ENCODE results near the gene AMMECR1L.

DNA sequence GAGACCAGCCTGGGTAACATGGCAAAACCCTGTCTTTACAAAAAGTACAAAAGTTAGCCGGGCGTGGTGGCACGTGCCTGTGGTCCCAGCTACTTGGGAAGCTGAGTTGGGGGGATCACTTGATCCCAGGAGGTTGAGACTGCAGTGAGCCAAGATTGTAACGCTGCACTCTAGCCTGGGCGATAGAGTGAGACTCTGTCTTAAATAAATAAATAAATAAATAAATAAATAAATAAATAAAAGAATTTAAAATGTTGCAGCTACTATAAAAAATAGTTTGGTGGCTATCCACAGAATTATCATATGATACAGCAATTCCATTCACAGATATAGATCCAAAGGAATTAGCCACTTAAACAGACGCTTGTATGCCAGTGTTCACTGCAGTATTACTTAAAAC lies 49.6 kb upstream of the AMMECR1L start:
- TF ChIP-seq, protein P1, sequence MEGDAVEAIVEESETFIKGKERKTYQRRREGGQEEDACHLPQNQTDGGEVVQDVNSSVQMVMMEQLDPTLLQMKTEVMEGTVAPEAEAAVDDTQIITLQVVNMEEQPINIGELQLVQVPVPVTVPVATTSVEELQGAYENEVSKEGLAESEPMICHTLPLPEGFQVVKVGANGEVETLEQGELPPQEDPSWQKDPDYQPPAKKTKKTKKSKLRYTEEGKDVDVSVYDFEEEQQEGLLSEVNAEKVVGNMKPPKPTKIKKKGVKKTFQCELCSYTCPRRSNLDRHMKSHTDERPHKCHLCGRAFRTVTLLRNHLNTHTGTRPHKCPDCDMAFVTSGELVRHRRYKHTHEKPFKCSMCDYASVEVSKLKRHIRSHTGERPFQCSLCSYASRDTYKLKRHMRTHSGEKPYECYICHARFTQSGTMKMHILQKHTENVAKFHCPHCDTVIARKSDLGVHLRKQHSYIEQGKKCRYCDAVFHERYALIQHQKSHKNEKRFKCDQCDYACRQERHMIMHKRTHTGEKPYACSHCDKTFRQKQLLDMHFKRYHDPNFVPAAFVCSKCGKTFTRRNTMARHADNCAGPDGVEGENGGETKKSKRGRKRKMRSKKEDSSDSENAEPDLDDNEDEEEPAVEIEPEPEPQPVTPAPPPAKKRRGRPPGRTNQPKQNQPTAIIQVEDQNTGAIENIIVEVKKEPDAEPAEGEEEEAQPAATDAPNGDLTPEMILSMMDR (conservative IDR thresholded peaks at IDR 0.05; ENCODE audit: low read depth, low read length), result no peak
- TF ChIP-seq CEBPB (IDR thresholded peaks at IDR 0.05; ENCODE audit: low read depth, low read length) (no peak), POLR2A (IDR thresholded peaks at IDR 0.05; ENCODE audit: low read depth, low read length) (no peak), NFE2L2 (IDR thresholded peaks at IDR 0.05; ENCODE audit: low read depth, low read length) (no peak)

Data from IMR-90 (cell line).